Measurements from ENCODE around the gene ASZ1.

Gene ASZ1

GRCh38 chr7:117402109-117402508 lies 25.2 kb downstream of the ASZ1 start:
- no peak for DNase-seq (ENCODE audit: low spot score)

- DNase-seq (ENCODE audit: low spot score) = no peak
These were observed 25.8 kb downstream of the ASZ1 start for GRCh38 chr7:117401293-117402002.

GRCh38 chr7:117399820-117400422 lies 27.4 kb downstream of the ASZ1 start:
- DNase-seq (ENCODE audit: low spot score) = no peak

GRCh38 chr7:117395743-117396142 lies 31.6 kb downstream of the ASZ1 start:
- no peak for DNase-seq (ENCODE audit: low spot score)

- no peak for DNase-seq (ENCODE audit: low spot score)
These were observed 33.5 kb downstream of the ASZ1 start for GRCh38 chr7:117393781-117394180.

- no peak for DNase-seq (ENCODE audit: low spot score)
These were observed 37.4 kb downstream of the ASZ1 start for GRCh38 chr7:117389871-117390270.

GRCh38 chr7:117386110-117386706 lies 41.1 kb downstream of the ASZ1 start:
- no peak for DNase-seq (ENCODE audit: low spot score)

GRCh38 chr7:117385363-117386109 lies 41.8 kb downstream of the ASZ1 start:
- DNase-seq (ENCODE audit: low spot score) = no peak

- DNase-seq (ENCODE audit: low spot score) = no peak
These were observed 42.5 kb downstream of the ASZ1 start for GRCh38 chr7:117384688-117385362.

- DNase-seq (ENCODE audit: low spot score) = no peak
These were observed 43.7 kb downstream of the ASZ1 start for GRCh38 chr7:117383483-117384189.

GRCh38 chr7:117383046-117383445 lies 44.2 kb downstream of the ASZ1 start:
- no peak for DNase-seq (ENCODE audit: low spot score)

GRCh38 chr7:117381362-117381761 lies 45.9 kb downstream of the ASZ1 start:
- no peak for DNase-seq (ENCODE audit: low spot score)

GRCh38 chr7:117375380-117375779 lies 51.9 kb downstream of the ASZ1 start:
- DNase-seq (ENCODE audit: low spot score) = no peak

- DNase-seq (ENCODE audit: low spot score) = no peak
These were observed 55.2 kb downstream of the ASZ1 start for GRCh38 chr7:117372073-117372472.

- DNase-seq (ENCODE audit: low spot score) = no peak
These were observed 62.8 kb downstream of the ASZ1 start for GRCh38 chr7:117364339-117365080.

- DNase-seq (ENCODE audit: low spot score) = no peak
These were observed 64.9 kb downstream of the ASZ1 start for GRCh38 chr7:117362294-117362888.

GRCh38 chr7:117350027-117350426 lies 77.3 kb downstream of the ASZ1 start:
- no peak for DNase-seq (ENCODE audit: low spot score)

GRCh38 chr7:117349570-117349969 lies 77.7 kb downstream of the ASZ1 start:
- DNase-seq (ENCODE audit: low spot score) = no peak

- DNase-seq (ENCODE audit: low spot score) = no peak
These were observed 79.2 kb downstream of the ASZ1 start for GRCh38 chr7:117347962-117348672.

GRCh38 chr7:117347480-117347879 lies 79.8 kb downstream of the ASZ1 start:
- no peak for DNase-seq (ENCODE audit: low spot score)
